HEK293 (cell line): ENCODE results near the gene HGF.

Experiments used
- CTCF ChIA-PET: fragments of 350-600 bp; formaldehyde crosslinking; extraction: SDS; loops from one replicate; lab custom pipeline; 2021; ENCODE audit warnings: antibody characterized with exemption; lab: Yijun Ruan, JAX
- POLR2A ChIA-PET: fragments of 300-600 bp; formaldehyde crosslinking; extraction: SDS; loops from one replicate; lab custom pipeline; 2020; ENCODE audit warnings: antibody characterized with exemption, inconsistent platforms; lab: Yijun Ruan, JAX
- H3K27ac ChIP-seq: fragments of 200-500 bp; sonication (Bioruptor generic); 2 replicates; pipeline ENCODE4 v1.5.1; 2014; ENCODE audit warnings: low read depth, low read length, control low read depth, inconsistent platforms; ENCODE audit errors: extremely low read depth
- H3K36me3 ChIP-seq, 2 experiments: fragments of 200-500 bp in 1 of 2; sonication (Bioruptor generic) in 1 of 2; 1 replicate in 1 of 2; 2 replicates in 1 of 2; pipeline ENCODE4 v1.5.1; 2014 to 2017; ENCODE audit warnings: inconsistent platforms in 2 of 2, low read length in 2 of 2; ENCODE audit not compliant: control insufficient read depth in 2 of 2, insufficient read depth in 1 of 2
- H3K4me1 ChIP-seq: fragments of 200-500 bp; sonication (Bioruptor generic); 2 replicates; pipeline ENCODE4 v1.5.1; 2014; ENCODE audit warnings: mild to moderate bottlenecking, low read length, inconsistent platforms; ENCODE audit not compliant: control insufficient read depth, insufficient read depth
- H3K4me3 ChIP-seq: 2 replicates; pipeline ENCODE4 v1.5.1; 2011; ENCODE audit warnings: low read depth, mild to moderate bottlenecking, control low read depth, low read length, moderate library complexity
- H3K9me3 ChIP-seq: fragments of 200-500 bp; sonication (Bioruptor generic); 2 replicates; pipeline ENCODE4 v1.5.1; 2014; ENCODE audit warnings: low read depth, low read length, inconsistent platforms; ENCODE audit not compliant: control insufficient read depth, insufficient read depth
- BCL11A ChIP-seq: fragments of 450-650 bp; formaldehyde crosslinking; IDR thresholded peaks from 2 replicates; pipeline ENCODE4 v1.5.1; 2016; ENCODE audit warnings: low read depth, missing biosample characterization, missing genetic modification characterization
- GFI1B ChIP-seq: fragments of 450-650 bp; formaldehyde crosslinking; IDR thresholded peaks from 2 replicates; pipeline ENCODE4 v1.5.1; 2016; ENCODE audit warnings: missing biosample characterization, missing genetic modification characterization
- PRDM6 ChIP-seq: fragments of 450-650 bp; formaldehyde crosslinking; IDR thresholded peaks from 2 replicates; pipeline ENCODE4 v1.5.1; 2017; ENCODE audit warnings: missing biosample characterization, missing genetic modification characterization
- REPIN1 ChIP-seq: fragments of 450-650 bp; formaldehyde crosslinking; IDR thresholded peaks from 2 replicates; pipeline ENCODE4 v1.5.1; 2017; ENCODE audit warnings: missing biosample characterization, missing genetic modification characterization, low read depth
- SP7 ChIP-seq: fragments of 450-650 bp; formaldehyde crosslinking; IDR thresholded peaks from 2 replicates; pipeline ENCODE4 v1.5.1; 2016; ENCODE audit warnings: missing biosample characterization, missing genetic modification characterization
- ZNF280D ChIP-seq: fragments of 450-650 bp; formaldehyde crosslinking; IDR thresholded peaks from 2 replicates; pipeline ENCODE4 v1.5.1; 2016; ENCODE audit warnings: missing biosample characterization, missing genetic modification characterization
- ZNF394 ChIP-seq: fragments of 450-650 bp; formaldehyde crosslinking; IDR thresholded peaks from 2 replicates; pipeline ENCODE4 v1.5.1; 2016; ENCODE audit warnings: missing biosample characterization, missing genetic modification characterization, mild to moderate bottlenecking, moderate library complexity, borderline replicate concordance
- ZNF837 ChIP-seq: fragments of 450-650 bp; formaldehyde crosslinking; IDR thresholded peaks from 2 replicates; pipeline ENCODE4 v1.5.1; 2016; ENCODE audit warnings: missing biosample characterization, missing genetic modification characterization
- ZSCAN16 ChIP-seq: fragments of 450-650 bp; formaldehyde crosslinking; IDR thresholded peaks from 2 replicates; pipeline ENCODE4 v1.5.1; 2016; ENCODE audit warnings: missing biosample characterization, missing genetic modification characterization
- ZSCAN4 ChIP-seq: fragments of 450-650 bp; formaldehyde crosslinking; IDR thresholded peaks from 2 replicates; pipeline ENCODE4 v1.5.1; 2017; ENCODE audit warnings: missing biosample characterization, missing genetic modification characterization
- TF ChIP-seq, protein P1 (sequence below): fragments of 450-650 bp; formaldehyde crosslinking; conservative IDR thresholded peaks from 2 replicates; pipeline ENCODE4 v1.5.1; 2016; ENCODE audit warnings: low read depth, missing biosample characterization, missing genetic modification characterization

HGF gene

GRCh38 chr7:81745637-81746036, 24.2 kb downstream of the HGF start:
- no peak for TF ChIP-seq PRDM6 (tag by site-specific recombination)
- no peak for TF ChIP-seq GFI1B (tag by site-specific recombination)
- no peak for TF ChIP-seq ZSCAN16
- POLR2A ChIA-PET, result no interaction called here
- Histone ChIP-seq H3K27ac (no peak overlapping the region), H3K9me3 (no peaks in the 10 kb centered on the region), H3K4me1 (no peaks in the 10 kb centered on the region; the same call in 1 of the 2 replicates), H3K36me3 (no peaks in the 10 kb centered on the region), H3K4me3 (no peak overlapping the region)
- CTCF ChIA-PET, result no interaction called here

DNA sequence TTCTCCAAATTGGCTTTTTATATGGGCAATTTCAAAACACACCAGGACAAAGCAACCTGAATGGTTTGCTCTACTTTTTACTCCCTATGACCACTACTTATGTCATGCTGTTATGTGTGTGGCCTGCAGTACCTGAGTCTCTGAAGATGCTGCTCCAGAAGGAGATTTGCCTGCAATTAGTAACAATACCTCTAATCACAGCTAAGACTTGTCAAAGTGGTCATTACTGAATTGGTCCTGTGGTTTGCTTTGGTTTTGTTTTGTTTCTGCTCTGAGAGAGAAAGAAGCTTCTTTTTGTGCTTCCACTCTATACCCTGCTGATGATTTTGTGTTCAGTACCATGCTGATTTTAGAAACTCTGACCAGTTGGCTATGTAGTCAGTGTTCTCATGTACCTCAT, 25.5 kb downstream of the HGF start:
- ChIA-PET POLR2A (no interaction called here), CTCF (no interaction called here)
- Histone ChIP-seq H3K4me1 (no peaks in the 10 kb centered on the region; the same call in 1 of the 2 replicates), H3K4me3 (no peak overlapping the region), H3K36me3 (no peaks in the 10 kb centered on the region), H3K27ac (no peak overlapping the region), H3K9me3 (no peaks in the 10 kb centered on the region)
- TF ChIP-seq ZSCAN4 (tag by site-specific recombination) (no peak), SP7 (tag by site-specific recombination) (no peak), ZNF280D (no peak)

- TF ChIP-seq, protein P1, sequence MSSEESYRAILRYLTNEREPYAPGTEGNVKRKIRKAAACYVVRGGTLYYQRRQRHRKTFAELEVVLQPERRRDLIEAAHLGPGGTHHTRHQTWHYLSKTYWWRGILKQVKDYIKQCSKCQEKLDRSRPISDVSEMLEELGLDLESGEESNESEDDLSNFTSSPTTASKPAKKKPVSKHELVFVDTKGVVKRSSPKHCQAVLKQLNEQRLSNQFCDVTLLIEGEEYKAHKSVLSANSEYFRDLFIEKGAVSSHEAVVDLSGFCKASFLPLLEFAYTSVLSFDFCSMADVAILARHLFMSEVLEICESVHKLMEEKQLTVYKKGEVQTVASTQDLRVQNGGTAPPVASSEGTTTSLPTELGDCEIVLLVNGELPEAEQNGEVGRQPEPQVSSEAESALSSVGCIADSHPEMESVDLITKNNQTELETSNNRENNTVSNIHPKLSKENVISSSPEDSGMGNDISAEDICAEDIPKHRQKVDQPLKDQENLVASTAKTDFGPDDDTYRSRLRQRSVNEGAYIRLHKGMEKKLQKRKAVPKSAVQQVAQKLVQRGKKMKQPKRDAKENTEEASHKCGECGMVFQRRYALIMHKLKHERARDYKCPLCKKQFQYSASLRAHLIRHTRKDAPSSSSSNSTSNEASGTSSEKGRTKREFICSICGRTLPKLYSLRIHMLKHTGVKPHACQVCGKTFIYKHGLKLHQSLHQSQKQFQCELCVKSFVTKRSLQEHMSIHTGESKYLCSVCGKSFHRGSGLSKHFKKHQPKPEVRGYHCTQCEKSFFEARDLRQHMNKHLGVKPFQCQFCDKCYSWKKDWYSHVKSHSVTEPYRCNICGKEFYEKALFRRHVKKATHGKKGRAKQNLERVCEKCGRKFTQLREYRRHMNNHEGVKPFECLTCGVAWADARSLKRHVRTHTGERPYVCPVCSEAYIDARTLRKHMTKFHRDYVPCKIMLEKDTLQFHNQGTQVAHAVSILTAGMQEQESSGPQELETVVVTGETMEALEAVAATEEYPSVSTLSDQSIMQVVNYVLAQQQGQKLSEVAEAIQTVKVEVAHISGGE (tag by site-specific recombination), result no peak
- TF ChIP-seq ZNF394 (tag by site-specific recombination) (no peak), BCL11A (no peak), REPIN1 (tag by site-specific recombination) (no peak), ZNF837 (tag by site-specific recombination) (no peak)
- Histone ChIP-seq H3K36me3 (no peaks in the 10 kb centered on the region), H3K4me3 (no peak overlapping the region), H3K4me1 (no peaks in the 10 kb centered on the region; the same call in 1 of the 2 replicates), H3K9me3 (no peaks in the 10 kb centered on the region), H3K27ac (no peak overlapping the region)
- POLR2A ChIA-PET, result no interaction called here
- CTCF ChIA-PET, result no interaction called here
Observed at GRCh38 chr7:81743665-81744064, 26.2 kb downstream of the HGF start.
